ENCODE results near the gene VEZT.

Gene VEZT

DNA sequence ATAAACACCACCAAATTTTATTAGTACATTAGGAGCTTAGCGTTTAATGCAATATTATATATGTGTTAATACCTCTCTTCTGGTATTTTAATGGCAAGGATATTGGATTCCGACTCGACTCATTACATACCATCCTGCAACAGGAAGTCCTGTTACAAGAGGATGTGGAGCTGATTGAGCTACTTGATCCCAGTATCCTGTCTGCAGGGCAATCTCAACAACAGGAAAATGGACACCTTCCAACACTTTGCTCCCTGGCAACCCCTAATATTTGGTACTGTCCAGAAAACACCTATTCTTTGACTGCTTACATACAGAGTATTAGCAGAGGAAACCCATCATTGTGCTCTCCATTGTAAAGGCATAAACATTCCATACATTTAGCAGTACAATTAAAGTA lies 45.2 kb downstream of the VEZT start:
- ATAC-seq: peak; percentile 77
- TF ChIP-seq ZFP3 (CRISPR knock-in tag; IDR thresholded peaks at IDR 0.05) (no peak), ZNF8 (CRISPR knock-in tag; IDR thresholded peaks at IDR 0.05) (no peak), SNAI2 (CRISPR knock-in tag; IDR thresholded peaks at IDR 0.05) (no peak), GLIS3 (CRISPR knock-in tag; IDR thresholded peaks at IDR 0.05) (no peak), CSDC2 (CRISPR knock-in tag; IDR thresholded peaks at IDR 0.05) (no peak), PATZ1 (CRISPR knock-in tag; IDR thresholded peaks at IDR 0.05; ENCODE audit: borderline replicate concordance) (no peak), TOX (CRISPR knock-in tag; IDR thresholded peaks at IDR 0.05; ENCODE audit: borderline replicate concordance) (no peak), ESRRG (CRISPR knock-in tag; IDR thresholded peaks at IDR 0.05) (no peak), ZC3H10 (CRISPR knock-in tag; IDR thresholded peaks at IDR 0.05) (no peak), TCF4 (CRISPR knock-in tag; IDR thresholded peaks at IDR 0.05; ENCODE audit: borderline replicate concordance) (no peak), ZNF565 (CRISPR knock-in tag; conservative IDR thresholded peaks at IDR 0.05; ENCODE audit: low read depth) (no peak), ARNTL (CRISPR knock-in tag; IDR thresholded peaks at IDR 0.05; ENCODE audit: borderline replicate concordance, low read depth) (no peak)
- TF ChIP-seq, protein P1, sequence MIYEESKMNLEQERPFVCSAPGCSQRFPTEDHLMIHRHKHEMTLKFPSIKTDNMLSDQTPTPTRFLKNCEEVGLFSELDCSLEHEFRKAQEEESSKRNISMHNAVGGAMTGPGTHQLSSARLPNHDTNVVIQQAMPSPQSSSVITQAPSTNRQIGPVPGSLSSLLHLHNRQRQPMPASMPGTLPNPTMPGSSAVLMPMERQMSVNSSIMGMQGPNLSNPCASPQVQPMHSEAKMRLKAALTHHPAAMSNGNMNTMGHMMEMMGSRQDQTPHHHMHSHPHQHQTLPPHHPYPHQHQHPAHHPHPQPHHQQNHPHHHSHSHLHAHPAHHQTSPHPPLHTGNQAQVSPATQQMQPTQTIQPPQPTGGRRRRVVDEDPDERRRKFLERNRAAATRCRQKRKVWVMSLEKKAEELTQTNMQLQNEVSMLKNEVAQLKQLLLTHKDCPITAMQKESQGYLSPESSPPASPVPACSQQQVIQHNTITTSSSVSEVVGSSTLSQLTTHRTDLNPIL (CRISPR knock-in tag; IDR thresholded peaks at IDR 0.05; ENCODE audit: low read depth): no peak
- TF ChIP-seq, protein P2, sequence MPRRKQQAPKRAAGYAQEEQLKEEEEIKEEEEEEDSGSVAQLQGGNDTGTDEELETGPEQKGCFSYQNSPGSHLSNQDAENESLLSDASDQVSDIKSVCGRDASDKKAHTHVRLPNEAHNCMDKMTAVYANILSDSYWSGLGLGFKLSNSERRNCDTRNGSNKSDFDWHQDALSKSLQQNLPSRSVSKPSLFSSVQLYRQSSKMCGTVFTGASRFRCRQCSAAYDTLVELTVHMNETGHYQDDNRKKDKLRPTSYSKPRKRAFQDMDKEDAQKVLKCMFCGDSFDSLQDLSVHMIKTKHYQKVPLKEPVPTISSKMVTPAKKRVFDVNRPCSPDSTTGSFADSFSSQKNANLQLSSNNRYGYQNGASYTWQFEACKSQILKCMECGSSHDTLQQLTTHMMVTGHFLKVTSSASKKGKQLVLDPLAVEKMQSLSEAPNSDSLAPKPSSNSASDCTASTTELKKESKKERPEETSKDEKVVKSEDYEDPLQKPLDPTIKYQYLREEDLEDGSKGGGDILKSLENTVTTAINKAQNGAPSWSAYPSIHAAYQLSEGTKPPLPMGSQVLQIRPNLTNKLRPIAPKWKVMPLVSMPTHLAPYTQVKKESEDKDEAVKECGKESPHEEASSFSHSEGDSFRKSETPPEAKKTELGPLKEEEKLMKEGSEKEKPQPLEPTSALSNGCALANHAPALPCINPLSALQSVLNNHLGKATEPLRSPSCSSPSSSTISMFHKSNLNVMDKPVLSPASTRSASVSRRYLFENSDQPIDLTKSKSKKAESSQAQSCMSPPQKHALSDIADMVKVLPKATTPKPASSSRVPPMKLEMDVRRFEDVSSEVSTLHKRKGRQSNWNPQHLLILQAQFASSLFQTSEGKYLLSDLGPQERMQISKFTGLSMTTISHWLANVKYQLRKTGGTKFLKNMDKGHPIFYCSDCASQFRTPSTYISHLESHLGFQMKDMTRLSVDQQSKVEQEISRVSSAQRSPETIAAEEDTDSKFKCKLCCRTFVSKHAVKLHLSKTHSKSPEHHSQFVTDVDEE (CRISPR knock-in tag; IDR thresholded peaks at IDR 0.05): no peak
- TF ChIP-seq, protein P3, sequence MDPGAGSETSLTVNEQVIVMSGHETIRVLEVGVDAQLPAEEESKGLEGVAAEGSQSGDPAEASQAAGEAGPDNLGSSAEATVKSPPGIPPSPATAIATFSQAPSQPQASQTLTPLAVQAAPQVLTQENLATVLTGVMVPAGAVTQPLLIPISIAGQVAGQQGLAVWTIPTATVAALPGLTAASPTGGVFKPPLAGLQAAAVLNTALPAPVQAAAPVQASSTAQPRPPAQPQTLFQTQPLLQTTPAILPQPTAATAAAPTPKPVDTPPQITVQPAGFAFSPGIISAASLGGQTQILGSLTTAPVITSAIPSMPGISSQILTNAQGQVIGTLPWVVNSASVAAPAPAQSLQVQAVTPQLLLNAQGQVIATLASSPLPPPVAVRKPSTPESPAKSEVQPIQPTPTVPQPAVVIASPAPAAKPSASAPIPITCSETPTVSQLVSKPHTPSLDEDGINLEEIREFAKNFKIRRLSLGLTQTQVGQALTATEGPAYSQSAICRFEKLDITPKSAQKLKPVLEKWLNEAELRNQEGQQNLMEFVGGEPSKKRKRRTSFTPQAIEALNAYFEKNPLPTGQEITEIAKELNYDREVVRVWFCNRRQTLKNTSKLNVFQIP (CRISPR knock-in tag; IDR thresholded peaks at IDR 0.05; ENCODE audit: borderline replicate concordance, low read depth): no peak

- TF ChIP-seq TCF4 (CRISPR knock-in tag; IDR thresholded peaks at IDR 0.05; ENCODE audit: borderline replicate concordance) (no peak), BACH2 (CRISPR knock-in tag; IDR thresholded peaks at IDR 0.05; ENCODE audit: borderline replicate concordance) (no peak), GLIS3 (CRISPR knock-in tag; IDR thresholded peaks at IDR 0.05) (no peak), OSR1 (CRISPR knock-in tag; IDR thresholded peaks at IDR 0.05) (no peak), PPARA (CRISPR knock-in tag; IDR thresholded peaks at IDR 0.05; ENCODE audit: borderline replicate concordance) (no peak), ZNF70 (CRISPR knock-in tag; IDR thresholded peaks at IDR 0.05) (no peak), ISL1 (CRISPR knock-in tag; IDR thresholded peaks at IDR 0.05) (no peak), ZFP30 (CRISPR knock-in tag; IDR thresholded peaks at IDR 0.05) (no peak), TOX (CRISPR knock-in tag; IDR thresholded peaks at IDR 0.05; ENCODE audit: borderline replicate concordance) (no peak), CSDC2 (CRISPR knock-in tag; IDR thresholded peaks at IDR 0.05) (no peak), SNAI2 (CRISPR knock-in tag; IDR thresholded peaks at IDR 0.05) (no peak), ZNF8 (CRISPR knock-in tag; IDR thresholded peaks at IDR 0.05) (no peak), RARB (CRISPR knock-in tag; IDR thresholded peaks at IDR 0.05) (no peak)
- TF ChIP-seq, protein P2 (CRISPR knock-in tag; IDR thresholded peaks at IDR 0.05): no peak
- TF ChIP-seq, protein P4, sequence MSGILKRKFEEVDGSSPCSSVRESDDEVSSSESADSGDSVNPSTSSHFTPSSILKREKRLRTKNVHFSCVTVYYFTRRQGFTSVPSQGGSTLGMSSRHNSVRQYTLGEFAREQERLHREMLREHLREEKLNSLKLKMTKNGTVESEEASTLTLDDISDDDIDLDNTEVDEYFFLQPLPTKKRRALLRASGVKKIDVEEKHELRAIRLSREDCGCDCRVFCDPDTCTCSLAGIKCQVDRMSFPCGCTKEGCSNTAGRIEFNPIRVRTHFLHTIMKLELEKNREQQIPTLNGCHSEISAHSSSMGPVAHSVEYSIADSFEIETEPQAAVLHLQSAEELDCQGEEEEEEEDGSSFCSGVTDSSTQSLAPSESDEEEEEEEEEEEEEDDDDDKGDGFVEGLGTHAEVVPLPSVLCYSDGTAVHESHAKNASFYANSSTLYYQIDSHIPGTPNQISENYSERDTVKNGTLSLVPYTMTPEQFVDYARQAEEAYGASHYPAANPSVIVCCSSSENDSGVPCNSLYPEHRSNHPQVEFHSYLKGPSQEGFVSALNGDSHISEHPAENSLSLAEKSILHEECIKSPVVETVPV (CRISPR knock-in tag; IDR thresholded peaks at IDR 0.05): no peak
- TF ChIP-seq, protein P3 (CRISPR knock-in tag; IDR thresholded peaks at IDR 0.05; ENCODE audit: borderline replicate concordance, low read depth): no peak
- no peak for ATAC-seq
Measured at GRCh38 chr12:95265765-95266164, 48.2 kb downstream of the VEZT start.

Measured in SK-N-SH treated with all-trans-retinoic acid at 6 μM for 48 hours (cell line).